K562 (cell line): Measurements from ENCODE around the gene SNUPN. TPM values are rescaled to one million over a fixed set of nuclear protein-coding genes. Genes with fewer than 3 reads are reported as not detected.

Experiments
- ATAC-seq: fragments of 200-7000 bp; cut with Tn5 transposase; 3 replicates; pipeline ENCODE4 v1.9.1; 2020; ENCODE audit warnings: moderate library complexity
- BruUV-seq: library from RNA; stranded (reverse); fragments of 400-500 nt; replicated peaks from 2 replicates; lab custom pipeline; 2021; lab: Mats Ljungman, UMichigan
- CTCF ChIA-PET: fragments of 300-600 bp; formaldehyde crosslinking; extraction: SDS; loops from one replicate; lab custom pipeline; 2021; ENCODE audit warnings: low intra/inter-chr PET ratio; lab: Yijun Ruan, JAX
- POLR2A ChIA-PET: fragments of 300-600, 350-650 bp; sonication (Branson Sonifier 250); formaldehyde crosslinking; extraction: SDS; loops from one replicate; lab custom pipeline; 2021; ENCODE audit warnings: antibody characterized with exemption, inconsistent platforms; lab: Yijun Ruan, JAX
- DNase-seq, 4 experiments: peaks; one replicate each; pipeline versions ENCODE4 v3.0.0 to v3.0.0-alpha.2; 2011 to 2018; ENCODE audit warnings: low spot score in 3 of 4, mixed read lengths in 3 of 4; ENCODE audit errors: extremely low read depth in 1 of 4
- FAIRE-seq: peaks from 2 replicates; lab custom pipeline; 2011; peaks lifted over from hg19 to GRCh38; lab: Jason Lieb, UNC
- H2AFZ ChIP-seq: 2 replicates; pipeline ENCODE4 v1.6.0; 2011; ENCODE audit warnings: low read depth, low read length, control low read depth, inconsistent platforms
- H3K27ac ChIP-seq: fragments of 200-600 bp; 3 replicates; pipeline ENCODE4 v1.8.0; 2011; ENCODE audit warnings: low read depth, mild to moderate bottlenecking, control low read depth, inconsistent platforms, low read length, moderate library complexity, mixed read lengths; ENCODE audit errors: extremely low read depth
- H3K27me3 ChIP-seq, 2 experiments: fragments of 300-600 bp in 1 of 2; 2 replicates in 1 of 2; 3 replicates in 1 of 2; pipeline versions ENCODE4 v1.6.0 to v1.8.0; 2011; ENCODE audit warnings: inconsistent platforms in 2 of 2, low read length in 2 of 2, mild to moderate bottlenecking in 1 of 2, mixed read lengths in 1 of 2, moderate library complexity in 1 of 2; ENCODE audit not compliant: control insufficient read depth in 2 of 2, insufficient read depth in 2 of 2
- H3K36me3 ChIP-seq: fragments of 300-600 bp; 3 replicates; pipeline ENCODE4 v1.8.0; 2011; ENCODE audit warnings: mild to moderate bottlenecking, low read length, inconsistent platforms; ENCODE audit not compliant: control insufficient read depth, insufficient read depth
- H3K4me1 ChIP-seq, 2 experiments: fragments of 200-600 bp in 1 of 2; replicated peaks in 1 of 2; 2 replicates in 1 of 2; 3 replicates in 1 of 2; pipeline versions ENCODE4 v1.5.1 to v1.8.0; 2011; ENCODE audit warnings: inconsistent platforms in 2 of 2, low read length in 2 of 2, mild to moderate bottlenecking in 1 of 2, mixed read lengths in 1 of 2, moderate library complexity in 1 of 2; ENCODE audit not compliant: control insufficient read depth in 2 of 2, insufficient read depth in 2 of 2
- H3K4me2 ChIP-seq: 2 replicates; pipeline ENCODE4 v1.6.1; 2011; ENCODE audit warnings: low read length, control low read depth, inconsistent platforms, mixed read lengths; ENCODE audit not compliant: insufficient read depth
- H3K4me3 ChIP-seq: fragments of 200-600 bp; sonication (generic), shearing (Covaris generic); 2 replicates; pipeline ENCODE4 v1.5.1; 2016; ENCODE audit warnings: control low read depth, inconsistent platforms
- H3K79me2 ChIP-seq: fragments of 200-600 bp; 3 replicates; pipeline ENCODE4 v1.8.0; 2011; ENCODE audit warnings: low read length, inconsistent platforms; ENCODE audit not compliant: control insufficient read depth, insufficient read depth
- H3K9ac ChIP-seq, 2 experiments: 2 replicates each; pipeline versions ENCODE4 v1.6.0 to v1.6.1; 2011; ENCODE audit warnings: low read depth in 2 of 2, low read length in 2 of 2, control low read depth in 1 of 2, inconsistent platforms in 1 of 2, mild to moderate bottlenecking in 1 of 2, mixed read lengths in 1 of 2; ENCODE audit not compliant: insufficient read depth in 1 of 2
- H3K9me1 ChIP-seq: one replicate; pipeline ENCODE4 v1.6.0; 2011; ENCODE audit warnings: inconsistent platforms, mild to moderate bottlenecking, low read length, moderate library complexity; ENCODE audit not compliant: control insufficient read depth, insufficient read depth
- H3K9me3 ChIP-seq: replicated peaks from 2 replicates; pipeline ENCODE4 v1.5.1; 2011; ENCODE audit warnings: low read depth, low read length, inconsistent platforms; ENCODE audit not compliant: control insufficient read depth, insufficient read depth
- H4K20me1 ChIP-seq: replicated peaks from 2 replicates; pipeline ENCODE4 v1.6.1; 2011; ENCODE audit warnings: low read length, inconsistent platforms, mixed read lengths; ENCODE audit not compliant: control insufficient read depth, insufficient read depth
- AFF1 ChIP-seq, 2 experiments: fragments of 450-650 bp; IDR thresholded peaks; 2 replicates each; pipeline ENCODE4 v1.6.1; 2018; ENCODE audit warnings: mild to moderate bottlenecking in 2 of 2, low read depth in 1 of 2; ENCODE audit not compliant: partially characterized antibody in 2 of 2
- CREM ChIP-seq: IDR thresholded peaks from 2 replicates; pipeline ENCODE4 v1.6.1; 2014; ENCODE audit warnings: antibody characterized with exemption, low read depth
- DNMT1 ChIP-seq: fragments of 450-650 bp; IDR thresholded peaks from 2 replicates; pipeline ENCODE4 v1.6.1; 2016; ENCODE audit warnings: antibody characterized with exemption, mild to moderate bottlenecking
- E2F6 ChIP-seq, 2 experiments: IDR thresholded peaks; 2 replicates each; pipeline ENCODE4 v1.6.1; 2011; ENCODE audit warnings: borderline replicate concordance in 1 of 2, control low read depth in 1 of 2, low read depth in 1 of 2, low read length in 1 of 2, mild to moderate bottlenecking in 1 of 2, mixed read lengths in 1 of 2, moderate library complexity in 1 of 2; ENCODE audit not compliant: insufficient read depth in 1 of 2, insufficient read length in 1 of 2, poor library complexity in 1 of 2, severe bottlenecking in 1 of 2; ENCODE audit errors: extremely low read depth in 1 of 2
- HDGF ChIP-seq: fragments of 450-650 bp; IDR thresholded peaks from 2 replicates; pipeline ENCODE4 v1.6.1; 2016
- MLX ChIP-seq, 2 experiments: fragments of 450-650 bp in 1 of 2; sonication (generic) in 1 of 2; formaldehyde crosslinking; conservative IDR thresholded peaks; 2 replicates each; pipeline versions ENCODE4 v1.4.0 to v1.8.1; 2020 to 2022; ENCODE audit warnings: mild to moderate bottlenecking in 1 of 2, missing genetic modification reagents in 1 of 2
- ZNF668 ChIP-seq: fragments of 250-450 bp; sonication (Bioruptor Pico); IDR thresholded peaks from 2 replicates; pipeline ENCODE4 v1.8.0; 2022; ENCODE audit warnings: mild to moderate bottlenecking, inconsistent platforms
- WGBS: fragments of 100-300 bp; shearing (Covaris generic); methylation state at CpG from one replicate; pipeline ENCODE4 v1.1.6; 2016; ENCODE audit warnings: low coverage, mixed read lengths; ENCODE audit not compliant: insufficient coverage; ENCODE audit errors: missing lambda C conversion rate; 5-methylcytosine and 5-hydroxymethylcytosine counted together
- in situ Hi-C: fragments of 300-500 bp; cut with MboI; formaldehyde crosslinking; loops from 4 replicates; pipeline ENCODE4 v1.15.0; 2018; ENCODE audit warnings: inconsistent platforms, mixed read lengths
- intact Hi-C: fragments of 100-400 bp; cut with micrococcal nuclease; formaldehyde crosslinking; loops from 2 replicates; pipeline ENCODE4 v1.14.2; 2022
- polyA plus RNA-seq, 8 experiments: library from polyadenylated mRNA; depleted of rRNA in 4 of 8; stranded (reverse) in 5 of 8; unstranded in 3 of 8; fragments of >200 nt; fragmentation: Nextera tagmentation in 2 of 8; fragmentation: Illumina TruSeq in 1 of 8; extraction: Ambion mirVana in 2 of 8; extraction: Trizol in 1 of 8; gene quantifications; 2 replicates each; pipeline versions ENCODE4 v1.2.1 to v1.2.3, GENCODE V29; 2011 to 2014; ENCODE audit warnings: inconsistent platforms in 1 of 8, missing spikeins in 1 of 8
- total RNA-seq, 7 experiments: library from RNA; depleted of rRNA in 6 of 7; stranded (reverse); fragments of >200 nt in 6 of 7; fragmentation: Illumina TruSeq in 2 of 7; extraction: Trizol in 2 of 7; gene quantifications; 2 replicates each; pipeline versions ENCODE4 v1.2.1 to v1.2.3, GENCODE V29; 2011 to 2021; ENCODE audit warnings: low replicate concordance in 1 of 7
- TF ChIP-seq, protein P1 (sequence below): sonication (generic); IDR thresholded peaks from 2 replicates; pipeline ENCODE4 v1.6.1; 2016

SNUPN gene
- total and polyA plus RNA-seq, 9 of the 15 experiments (the other 6 are each of a cell fraction or from before 2014, with no cell fraction given) = 32.2 to 78.3 (median 40.0) TPM

DNA sequence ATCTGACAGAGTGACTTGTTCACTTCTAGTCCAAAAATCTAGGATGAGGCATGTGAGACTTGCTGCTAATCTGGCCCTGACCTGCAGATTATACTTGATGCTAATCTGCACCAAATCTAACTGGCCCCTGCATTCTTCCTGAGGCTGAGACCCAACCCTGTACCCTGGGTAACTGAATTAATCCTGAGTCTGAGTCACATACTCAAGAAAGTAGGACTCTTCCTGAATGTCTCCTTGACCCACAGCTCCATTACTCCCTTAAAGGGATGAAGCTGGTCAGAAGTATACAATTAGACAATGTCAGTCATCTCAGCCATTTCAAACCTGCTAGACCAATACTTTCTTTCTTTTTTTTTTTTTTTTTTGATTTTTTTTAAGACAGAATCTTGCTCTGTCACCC is 71.9 kb downstream of the SNUPN start (continued):
- TF ChIP-seq, protein P1, sequence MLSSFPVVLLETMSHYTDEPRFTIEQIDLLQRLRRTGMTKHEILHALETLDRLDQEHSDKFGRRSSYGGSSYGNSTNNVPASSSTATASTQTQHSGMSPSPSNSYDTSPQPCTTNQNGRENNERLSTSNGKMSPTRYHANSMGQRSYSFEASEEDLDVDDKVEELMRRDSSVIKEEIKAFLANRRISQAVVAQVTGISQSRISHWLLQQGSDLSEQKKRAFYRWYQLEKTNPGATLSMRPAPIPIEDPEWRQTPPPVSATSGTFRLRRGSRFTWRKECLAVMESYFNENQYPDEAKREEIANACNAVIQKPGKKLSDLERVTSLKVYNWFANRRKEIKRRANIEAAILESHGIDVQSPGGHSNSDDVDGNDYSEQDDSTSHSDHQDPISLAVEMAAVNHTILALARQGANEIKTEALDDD = 0 out of 2 replicates have a peak, but pooled peaks have one; percentile 26
- no peak for TF ChIP-seq DNMT1
- no peak for TF ChIP-seq CREM

GRCh38 chr15:75551091-75551490 is 74.4 kb downstream of the SNUPN start:
- WGBS = 100% methylated on average over 4 of the region's 4 CpGs
- Histone ChIP-seq H3K27me3 (no peaks in the 10 kb centered on the region), H2AFZ (no peak overlapping the region), H3K79me2 (peaks cover 9% of the 10 kb centered on the region; the same call in 2 of the 3 replicates), H4K20me1 (peaks cover 4% of the 10 kb centered on the region; the same call in 1 of the 2 replicates), H3K36me3 (no peaks in the 10 kb centered on the region), H3K9me1 (no peaks in the 10 kb centered on the region), H3K4me2 (no peak overlapping the region), H3K9me3 (no peaks in the 10 kb centered on the region), H3K4me1 (peaks cover 0 to 9% of the 10 kb centered on the region in 2 experiments; a peak in 3 of 5 replicates), H3K4me3 (no peak overlapping the region), H3K27ac (no peak overlapping the region), H3K9ac (no peak overlapping the region)
- ATAC-seq = no peak
- no peak for DNase-seq
- ChIA-PET CTCF (no interaction called here), POLR2A (interaction anchor here (0.6 kb wide), 1 partner anchor 19 kb away, joined by 4 read pairs; no protein-coding TSS in a partner anchor)
- FAIRE-seq = no peak
- no TSS peak for BruUV-seq
- in situ Hi-C loops (no loop called here), intact Hi-C loops (no loop called here)
- TF ChIP-seq MLX (CRISPR knock-in tag; conservative IDR thresholded peaks at IDR 0.05) (no peak), HDGF (no peak), DNMT1 (no peak), E2F6 (IDR thresholded peaks at IDR 0.05; ENCODE audit: borderline replicate concordance in 1 of 2, extremely low read depth in 1 of 2, insufficient read depth in 1 of 2, insufficient read length in 1 of 2, low read depth in 1 of 2, low read length in 1 of 2, poor library complexity in 1 of 2, severe bottlenecking in 1 of 2) (no peak), AFF1 (IDR thresholded peaks at IDR 0.05; ENCODE audit: low read depth in 1 of 2, partially characterized antibody in 2 of 2) (no peak), ZNF668 (CRISPR knock-in tag) (no peak)
